ENCODE measurements around the gene SLC12A7.
A peak's percentile ranks its signal among the peaks of the same experiment; 100 is the strongest.
"Not testable (repeated sequence)": the region's sequence is repeated elsewhere in the genome, so short reads cannot be mapped to it uniquely, and the experiment has no call there.

The SLC12A7 gene

DNA sequence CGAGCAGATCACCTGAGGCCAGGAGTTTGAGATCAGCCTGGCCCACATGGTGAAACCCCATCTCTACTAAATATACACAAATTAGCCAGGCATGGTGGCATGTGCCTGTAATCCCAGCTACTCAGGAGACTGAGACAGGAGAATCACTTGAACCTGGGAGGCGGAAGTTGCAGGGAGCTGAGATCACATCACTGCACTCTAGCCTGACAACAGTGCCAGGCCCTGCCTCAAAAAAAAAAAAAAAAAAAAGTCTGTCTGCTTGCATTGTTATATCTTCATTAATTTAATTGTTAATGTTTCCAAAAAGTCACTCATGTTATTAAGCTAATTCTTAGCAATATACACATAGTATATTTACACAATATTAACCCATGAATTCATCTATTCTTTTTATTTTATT, 13.8 kb upstream of the SLC12A7 start:
- not testable (repeated sequence) for DNase-seq (ENCODE audit: low spot score); FAIRE-seq

DNA sequence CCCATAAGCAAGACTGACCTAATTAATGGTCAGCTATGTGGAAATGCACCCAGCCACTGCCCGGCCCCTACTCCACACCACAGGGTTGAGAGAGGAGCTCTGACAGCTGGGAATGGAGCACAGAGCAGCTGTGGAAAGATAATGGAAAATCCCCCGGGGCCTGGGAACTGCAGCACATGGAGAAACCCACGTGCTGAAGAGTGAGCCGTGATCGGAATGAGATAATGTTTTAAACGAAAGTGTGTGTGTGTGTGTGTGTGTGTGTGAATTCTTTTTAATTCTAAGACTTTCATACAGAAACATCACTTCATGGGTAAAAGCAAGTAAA, 13.1 kb upstream of the SLC12A7 start:
- FAIRE-seq (no peak), DNase-seq (ENCODE audit: low spot score) (no peak)

DNA sequence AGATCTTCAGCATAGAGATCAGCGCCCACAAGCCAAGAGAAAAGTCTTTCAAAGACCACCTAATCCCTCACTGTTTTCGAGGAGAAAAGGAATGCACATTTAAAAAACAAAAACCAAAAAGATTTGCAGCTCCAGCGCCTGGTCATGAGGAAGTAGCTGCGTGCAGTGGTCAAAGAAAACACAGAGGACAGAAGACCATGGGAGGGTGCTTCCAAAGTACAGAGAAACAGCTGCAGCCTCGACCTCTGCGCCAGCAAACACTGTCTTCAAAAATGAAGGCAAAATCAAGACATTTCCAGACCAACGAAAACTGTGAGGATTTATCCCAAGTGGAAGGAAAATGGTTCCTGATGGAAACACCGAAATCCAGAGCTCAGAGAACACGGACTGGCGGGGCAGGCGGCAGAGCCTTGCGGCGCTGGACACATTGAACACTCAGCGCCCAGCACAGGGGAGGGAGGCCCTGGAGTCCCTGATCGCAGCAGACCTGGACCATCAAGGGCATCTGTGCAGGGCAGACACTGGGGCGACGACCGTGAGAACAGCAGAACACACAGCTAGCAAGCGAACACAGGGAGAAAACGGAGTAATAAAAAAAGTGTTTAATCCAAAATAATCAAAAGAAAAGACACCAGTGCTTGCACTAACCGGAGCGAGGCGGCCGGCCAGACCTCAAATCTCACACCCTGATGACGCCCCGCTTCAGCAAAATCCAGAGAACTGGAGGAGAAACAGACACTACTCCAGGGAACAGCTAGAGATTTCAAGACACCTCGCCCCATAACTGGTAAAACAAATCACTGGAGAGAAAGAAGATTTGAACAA, 12.6 kb upstream of the SLC12A7 start:
- DNase-seq (ENCODE audit: low spot score) (no peak), FAIRE-seq (no peak)

DNA sequence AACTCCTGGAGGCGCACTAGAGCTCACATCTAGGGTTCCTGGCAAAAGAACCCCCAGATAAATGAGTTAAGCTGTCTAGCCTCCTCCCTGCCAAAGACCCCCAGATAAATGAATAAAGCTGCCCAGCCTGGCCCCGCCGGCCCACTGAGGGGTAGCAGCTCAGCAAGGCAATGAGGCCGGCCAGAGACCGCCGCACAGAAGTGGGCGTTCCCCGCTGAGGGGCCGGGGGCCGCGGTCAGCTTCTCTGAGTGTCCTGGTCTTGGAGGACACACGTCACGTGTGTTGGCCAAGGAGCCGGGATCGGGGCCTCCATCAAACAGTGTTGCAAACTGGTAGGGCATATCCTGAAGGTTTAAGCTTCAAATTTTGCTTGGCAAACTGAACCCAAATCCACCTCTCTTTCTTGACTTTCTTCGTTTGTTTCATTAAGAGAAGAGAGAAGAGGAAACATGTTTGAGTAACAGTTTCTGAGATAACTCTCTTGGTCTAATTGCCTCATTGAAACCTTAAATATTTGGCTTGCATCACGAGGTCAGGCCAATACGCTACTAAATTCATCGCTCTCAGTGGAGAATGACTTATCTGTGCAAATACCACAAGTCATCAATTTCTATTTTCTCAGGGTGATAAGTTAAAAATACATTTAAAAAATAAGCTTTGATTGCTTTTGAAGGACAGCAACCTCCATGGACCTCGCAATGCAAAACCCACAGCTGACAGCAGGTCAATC, 11.7 kb upstream of the SLC12A7 start:
- no peak for FAIRE-seq
- DNase-seq (ENCODE audit: low spot score) = no peak

DNA sequence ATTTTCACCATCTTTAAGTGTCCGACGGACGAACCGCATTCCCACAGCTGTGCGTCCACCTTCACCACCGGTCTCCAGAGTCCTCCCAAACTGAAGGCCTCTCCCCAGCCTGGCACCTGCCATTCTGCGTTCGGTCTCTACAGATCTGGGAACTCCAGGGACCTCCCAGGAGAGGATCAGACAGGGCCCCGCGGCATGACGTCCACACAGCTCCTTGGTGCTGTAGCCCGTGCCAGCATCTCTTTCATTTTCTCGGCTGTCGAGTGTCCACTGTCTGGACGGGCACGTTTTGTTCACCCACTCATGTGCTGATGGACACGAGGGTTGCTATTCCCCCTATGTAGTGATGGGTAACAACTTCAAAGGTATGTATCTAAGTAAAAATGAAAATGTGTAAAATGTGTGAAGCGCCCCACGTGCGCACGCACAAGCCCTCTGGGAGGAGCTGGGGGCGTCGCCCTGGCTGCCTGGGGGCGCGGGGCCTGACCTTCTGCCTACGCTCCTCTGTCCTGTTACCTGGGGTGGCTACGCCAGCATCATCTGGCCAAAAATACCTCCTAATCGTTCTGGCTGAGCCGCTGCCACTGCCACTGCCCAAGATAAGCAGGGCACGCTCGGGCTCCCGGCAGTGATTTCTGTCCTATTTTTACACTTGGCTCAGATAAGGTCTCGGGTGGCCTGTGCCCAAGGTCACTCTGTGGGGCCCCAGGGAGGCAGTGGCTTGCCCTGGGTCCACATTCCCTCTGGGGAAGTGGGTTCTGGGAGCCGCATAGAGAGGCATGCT, 10.8 kb upstream of the SLC12A7 start:
- FAIRE-seq = peak; percentile 61
- DNase-seq (ENCODE audit: low spot score) = no peak

DNA sequence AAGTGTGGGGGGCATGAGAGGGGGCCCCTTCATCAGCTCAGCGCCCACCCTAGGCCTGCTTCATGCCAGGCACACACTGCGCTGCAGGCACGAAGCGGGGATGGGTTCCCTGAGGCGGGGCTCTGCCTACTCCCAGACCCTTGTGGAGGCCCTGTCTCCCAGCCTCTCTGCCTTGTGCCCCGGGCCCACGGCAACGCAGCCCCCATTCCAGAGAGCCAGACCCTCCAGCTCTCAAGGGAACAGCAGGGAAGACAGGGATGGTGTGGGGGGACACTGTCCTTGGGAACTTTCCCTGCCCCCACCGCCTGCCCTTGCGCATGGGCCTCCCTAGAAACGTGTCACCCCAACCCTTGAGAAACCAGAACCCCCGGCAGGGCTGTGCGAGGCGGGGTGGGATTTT, 10.0 kb upstream of the SLC12A7 start:
- DNase-seq (ENCODE audit: low spot score) (no peak), FAIRE-seq (no peak)

DNA sequence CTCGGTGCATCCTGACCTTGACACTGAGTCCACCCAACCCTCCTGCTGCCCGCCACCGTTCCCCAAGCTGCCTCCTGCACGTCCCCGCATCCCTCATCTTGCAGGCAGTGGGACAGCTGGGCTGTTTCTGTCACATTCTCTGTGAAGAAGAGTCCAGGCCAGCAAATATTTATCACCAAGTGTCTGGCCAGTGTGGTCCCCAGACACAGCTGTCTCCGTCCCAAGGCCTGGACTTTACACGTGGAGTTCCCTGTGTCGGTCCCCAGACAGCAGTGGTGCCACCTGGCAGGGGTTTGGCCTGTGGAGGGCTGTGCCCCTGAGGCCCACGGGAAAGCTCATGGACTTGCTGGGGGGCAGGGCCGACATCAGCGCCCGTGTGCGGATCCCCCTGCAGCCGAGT, 9.2 kb upstream of the SLC12A7 start:
- DNase-seq (ENCODE audit: low spot score) = no peak
- peak; percentile 83 for FAIRE-seq

DNA sequence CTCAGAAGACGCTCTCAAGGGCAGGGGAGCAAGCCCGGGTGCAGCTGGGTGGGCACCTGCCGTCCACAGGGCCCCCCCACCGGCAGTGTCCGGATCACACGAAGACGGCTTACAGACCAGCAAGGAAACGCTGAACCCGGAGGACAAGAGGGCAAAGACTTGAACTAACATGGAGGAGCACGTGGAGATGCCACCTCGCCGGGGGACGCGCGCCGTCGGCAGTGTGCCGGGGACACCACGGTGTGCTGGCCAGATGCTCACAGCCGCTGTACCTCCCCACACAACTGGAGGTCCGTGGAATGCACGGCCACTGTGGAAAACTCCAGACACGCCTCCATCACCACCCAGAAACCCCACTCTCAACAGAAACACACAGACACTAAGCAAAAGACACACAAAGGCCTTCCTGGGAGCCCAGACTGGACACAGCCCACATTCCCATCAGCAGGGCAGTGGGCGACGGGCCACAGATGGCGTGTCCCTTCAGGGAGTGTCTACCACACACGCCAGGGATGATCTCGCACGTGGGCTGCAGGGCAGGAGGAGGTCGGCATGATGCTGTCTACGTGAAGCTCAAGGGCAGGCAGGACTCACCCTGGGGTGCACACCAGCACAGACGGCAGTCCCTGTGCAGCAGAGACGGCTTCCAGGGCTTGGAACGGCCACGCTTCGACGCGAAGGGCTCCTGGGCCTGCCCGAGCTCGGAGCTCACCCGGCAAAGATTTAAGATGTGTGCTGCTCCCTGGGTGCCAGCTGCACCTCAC, 8.6 kb upstream of the SLC12A7 start:
- DNase-seq (ENCODE audit: low spot score) (no peak), FAIRE-seq (peak; percentile 81)

DNA sequence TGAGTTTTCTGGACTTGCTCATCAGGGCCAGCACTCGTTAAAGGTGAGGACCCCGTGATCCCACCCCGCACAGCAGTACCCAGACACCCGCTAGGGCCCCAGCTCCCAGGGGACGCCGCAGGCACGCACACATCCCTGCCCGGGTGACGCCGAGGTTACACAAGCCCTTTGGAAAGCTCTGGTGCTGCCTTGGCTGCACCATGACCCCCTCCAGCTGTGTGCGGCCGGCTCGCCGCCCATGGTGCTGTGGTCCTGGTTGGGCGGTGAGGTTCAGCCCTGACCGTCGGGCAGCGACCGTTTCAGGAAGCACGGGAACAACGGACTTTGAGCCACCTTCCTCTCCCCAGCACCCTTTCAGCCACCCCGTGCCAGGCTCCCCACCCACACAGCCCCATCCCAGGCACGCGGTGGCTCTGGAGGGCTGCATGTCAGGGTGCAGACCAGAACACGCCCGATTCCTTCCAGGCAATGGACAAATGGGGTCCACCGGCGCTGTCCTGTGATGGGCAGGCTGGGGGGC, 7.5 kb upstream of the SLC12A7 start:
- DNase-seq (ENCODE audit: low spot score) (no peak), FAIRE-seq (peak; percentile 80)

DNA sequence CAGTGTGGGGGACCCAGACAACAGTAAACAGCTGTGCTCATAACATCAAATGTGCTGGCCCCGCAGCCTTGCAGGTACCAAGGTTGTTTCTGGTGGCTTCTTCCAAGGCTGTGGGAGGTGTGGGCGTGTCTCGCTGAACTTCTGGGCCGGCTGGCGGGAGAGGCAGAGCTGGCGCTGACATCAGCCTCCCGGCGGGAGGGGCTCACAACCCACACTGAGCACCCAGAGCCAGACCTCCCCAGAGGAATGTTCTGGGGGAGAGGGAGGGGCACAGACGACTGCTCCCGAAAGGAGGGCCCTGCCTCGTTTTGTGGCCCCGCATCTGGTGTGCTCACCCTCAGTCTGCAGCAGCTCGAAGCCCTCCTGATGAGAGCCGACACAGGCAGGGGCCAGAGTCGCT, 6.9 kb upstream of the SLC12A7 start:
- FAIRE-seq (peak; percentile 78), DNase-seq (ENCODE audit: low spot score) (peak; percentile 89)

DNA sequence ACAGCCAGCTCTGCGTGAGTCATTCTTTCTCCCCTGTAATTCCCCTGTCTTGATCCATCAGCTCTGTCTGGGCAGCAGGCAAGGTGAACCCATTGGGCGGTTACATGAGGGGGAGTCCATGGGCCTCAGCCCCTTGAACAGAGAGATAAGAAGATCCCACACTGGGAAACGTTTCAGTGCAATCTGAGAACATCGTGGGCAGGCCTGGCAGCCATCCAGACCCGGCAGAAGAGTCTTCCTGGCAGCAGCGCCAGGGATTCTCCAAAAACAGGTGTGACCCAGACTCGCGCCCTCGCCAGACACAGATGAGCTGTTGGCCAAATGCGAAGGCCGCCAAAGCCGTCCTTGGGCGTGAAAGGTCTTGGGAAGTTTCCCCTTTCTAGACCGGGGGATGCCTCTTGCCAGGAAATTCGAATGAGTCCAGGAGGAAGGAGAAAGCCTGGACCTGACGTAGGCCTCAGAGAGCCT, 6.4 kb upstream of the SLC12A7 start:
- peak; percentile 81 for DNase-seq (ENCODE audit: low spot score)

DNA sequence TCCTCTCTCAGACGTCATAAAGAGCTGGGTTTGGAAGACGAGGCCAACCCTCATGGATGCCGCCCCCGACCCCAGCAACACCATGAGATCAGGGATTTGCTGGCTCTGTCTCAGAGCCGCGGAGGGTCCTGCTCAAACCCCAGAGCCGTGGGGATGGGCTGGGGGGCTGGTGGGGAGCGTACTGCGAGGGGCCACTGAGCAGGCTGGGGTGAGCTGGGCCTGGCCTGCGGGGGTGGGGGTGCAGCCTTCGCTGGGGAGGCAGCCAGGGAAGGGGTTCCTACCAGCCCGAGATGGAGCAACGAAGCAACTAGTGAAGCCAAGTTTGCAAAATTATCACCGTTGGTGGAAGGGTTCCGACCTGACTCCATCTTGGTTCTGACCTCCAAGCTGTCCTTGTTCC, 5.1 kb upstream of the SLC12A7 start:
- no peak for FAIRE-seq
- no peak for DNase-seq (ENCODE audit: low spot score)

More for the DNA sequence above, 6.4 kb upstream of the SLC12A7 start:
- peak; percentile 94 for FAIRE-seq

DNA sequence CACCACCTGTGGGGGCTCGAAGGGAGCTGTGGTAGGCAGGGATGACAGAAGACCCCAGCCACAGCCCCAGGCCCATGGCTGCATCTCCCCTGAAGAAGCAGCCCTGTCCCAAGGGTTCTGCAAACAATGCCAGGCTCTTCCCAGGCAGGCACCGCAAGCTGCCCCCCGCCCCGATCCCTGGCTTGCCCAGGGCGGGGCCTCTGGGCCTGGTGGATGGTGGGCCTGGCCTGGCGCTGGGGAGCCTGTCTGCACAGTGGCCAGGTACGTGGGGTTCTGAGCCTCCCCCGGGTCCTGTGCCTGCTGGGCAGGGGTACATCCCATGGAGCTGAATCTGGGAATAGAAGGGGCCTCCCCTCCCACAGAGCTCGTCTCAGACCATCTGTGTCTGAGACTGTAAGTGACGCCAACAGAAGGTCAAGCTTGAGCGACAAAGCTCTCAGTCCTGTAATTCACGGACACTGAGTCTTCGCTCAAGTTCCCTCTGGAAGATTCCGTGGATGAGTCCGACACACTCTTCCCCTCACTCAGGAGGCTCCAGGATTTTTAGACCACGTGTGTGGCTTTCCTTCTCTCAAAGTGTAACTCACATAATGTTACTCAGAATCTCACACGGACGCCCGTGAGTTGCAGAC, 4.4 kb upstream of the SLC12A7 start:
- FAIRE-seq = peak; percentile 27
- DNase-seq (ENCODE audit: low spot score) = no peak

DNA sequence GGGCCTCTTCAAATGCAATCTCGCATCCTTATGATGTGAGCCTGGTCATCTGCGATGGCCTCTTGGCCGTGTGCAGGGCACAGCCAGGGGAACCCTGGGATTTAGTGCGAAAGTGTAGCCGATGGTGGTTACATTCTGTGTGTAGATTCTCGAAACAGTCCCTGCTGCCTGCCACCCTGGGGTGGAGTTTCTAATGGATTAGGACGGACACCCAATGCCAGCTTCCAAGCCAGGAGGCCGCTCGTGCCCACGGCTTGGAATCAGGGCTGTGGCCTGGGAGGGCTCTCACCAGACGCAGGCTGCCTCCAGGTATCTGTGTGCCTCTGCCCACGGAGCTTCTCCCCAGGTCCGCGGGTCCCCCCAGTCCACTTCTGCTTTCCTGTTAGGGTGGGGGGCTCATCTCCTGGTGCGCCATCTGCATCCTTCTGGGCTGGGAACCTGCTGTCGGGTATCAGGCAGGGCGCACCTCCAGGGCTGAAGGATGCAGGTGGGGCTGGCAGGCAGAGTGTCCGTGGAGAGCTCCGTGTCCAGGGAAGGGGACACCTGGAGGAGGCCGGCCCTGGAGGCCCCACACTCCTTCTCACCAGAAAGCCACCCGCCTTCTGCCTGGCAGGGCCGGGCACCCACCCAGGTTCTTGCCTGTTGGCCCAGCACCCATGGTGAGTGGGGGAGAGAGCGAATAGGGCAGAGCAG, 3.4 kb upstream of the SLC12A7 start:
- DNase-seq (ENCODE audit: low spot score) (no peak), FAIRE-seq (peak; percentile 20)

DNA sequence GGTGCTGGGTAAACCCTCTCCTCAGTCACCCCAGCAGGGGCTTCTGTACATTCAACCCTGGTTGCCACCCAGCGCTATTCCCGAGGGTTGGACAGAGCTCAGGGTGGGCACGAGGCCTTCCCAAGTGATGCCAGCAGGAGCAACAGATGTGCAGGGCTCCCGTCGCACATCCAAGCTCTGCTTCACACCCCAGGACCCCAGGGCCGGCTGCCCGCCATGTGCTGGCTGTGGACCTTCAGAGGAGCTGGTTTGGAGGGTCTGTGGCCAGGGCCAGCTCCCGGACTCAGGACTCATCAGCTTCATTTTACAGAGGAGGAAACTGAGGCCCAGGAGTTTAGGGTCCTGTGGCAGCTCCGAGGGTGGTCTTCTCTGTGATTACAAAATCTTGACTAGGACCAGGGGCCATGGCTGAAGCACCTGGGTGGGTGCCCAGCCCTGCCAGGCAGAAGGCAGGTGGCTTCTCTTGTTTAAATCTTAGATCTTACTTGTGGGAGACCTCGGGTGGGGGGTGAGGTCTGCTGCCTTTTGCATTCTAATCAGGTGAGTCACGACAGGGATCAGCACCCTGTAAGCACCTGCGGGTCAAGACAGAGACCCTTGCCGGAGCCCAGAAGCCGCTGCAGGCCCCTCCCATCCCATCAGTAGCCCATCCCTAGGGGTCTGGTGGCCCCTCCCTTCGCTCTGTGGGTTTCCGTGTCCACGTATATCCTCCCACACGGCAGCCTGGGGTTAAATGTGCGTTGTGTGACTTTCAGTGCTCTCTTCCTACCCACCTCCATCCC, 2.1 kb upstream of the SLC12A7 start:
- DNase-seq (ENCODE audit: low spot score) (peak; percentile 74), FAIRE-seq (peak; percentile 74)

DNA sequence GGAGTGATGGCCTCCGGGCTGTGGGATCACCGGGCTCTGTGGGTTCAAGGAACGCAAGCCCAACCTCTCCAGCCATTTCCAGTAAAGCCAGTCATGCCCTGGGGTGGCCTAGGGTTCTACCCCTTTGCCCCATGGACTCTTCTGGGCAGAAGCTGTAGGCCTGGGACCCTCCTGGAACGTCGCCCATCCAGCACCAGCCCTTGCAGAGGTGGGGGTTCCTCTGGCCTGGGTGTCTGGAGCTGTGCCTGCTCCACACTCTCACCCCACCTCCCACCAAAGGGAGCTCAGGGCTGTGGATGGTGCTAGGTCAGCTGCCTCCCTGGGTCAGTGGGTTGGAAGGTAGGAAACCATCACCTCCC, 1.4 kb upstream of the SLC12A7 start:
- no peak for FAIRE-seq

DNA sequence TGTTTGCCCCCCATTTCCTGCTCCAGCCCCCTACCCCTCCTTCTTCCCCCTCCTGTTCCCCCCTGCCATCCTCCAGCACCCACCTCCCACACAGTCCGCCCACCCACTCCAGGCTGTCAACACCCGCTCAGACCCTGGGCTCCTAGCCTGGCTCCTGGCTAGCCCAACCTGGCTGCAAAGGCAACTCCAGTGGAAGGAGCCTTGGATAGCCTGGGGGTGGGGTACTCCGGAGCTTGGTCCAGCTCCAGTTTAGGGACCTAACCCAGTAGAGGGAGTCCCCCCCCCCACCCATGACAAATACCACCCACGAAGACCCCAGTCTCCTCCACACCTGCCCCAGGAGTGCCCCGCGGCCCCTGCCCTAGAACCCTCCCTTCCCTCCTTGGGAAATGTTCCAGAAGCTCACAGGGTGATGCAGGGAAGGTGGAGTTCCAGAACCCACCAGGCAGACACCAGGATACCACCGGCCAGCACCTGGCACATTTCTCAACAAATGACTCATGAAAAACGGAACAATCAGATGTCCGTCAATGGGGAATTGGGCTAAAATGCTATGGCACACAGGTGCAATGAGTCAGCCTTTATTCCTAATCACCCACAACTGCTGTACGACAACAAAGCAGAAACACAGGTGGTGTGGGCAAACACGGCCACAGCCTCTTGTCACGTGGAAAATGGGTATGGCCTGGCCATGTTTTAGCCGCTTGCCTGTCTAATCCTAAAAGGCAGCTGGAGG, 901 bp upstream of the SLC12A7 start:
- peak; percentile 99 for FAIRE-seq
- DNase-seq (ENCODE audit: low spot score) = peak; percentile 96

More for the DNA sequence above, 1.4 kb upstream of the SLC12A7 start:
- peak; percentile 39 for DNase-seq (ENCODE audit: low spot score)

DNA sequence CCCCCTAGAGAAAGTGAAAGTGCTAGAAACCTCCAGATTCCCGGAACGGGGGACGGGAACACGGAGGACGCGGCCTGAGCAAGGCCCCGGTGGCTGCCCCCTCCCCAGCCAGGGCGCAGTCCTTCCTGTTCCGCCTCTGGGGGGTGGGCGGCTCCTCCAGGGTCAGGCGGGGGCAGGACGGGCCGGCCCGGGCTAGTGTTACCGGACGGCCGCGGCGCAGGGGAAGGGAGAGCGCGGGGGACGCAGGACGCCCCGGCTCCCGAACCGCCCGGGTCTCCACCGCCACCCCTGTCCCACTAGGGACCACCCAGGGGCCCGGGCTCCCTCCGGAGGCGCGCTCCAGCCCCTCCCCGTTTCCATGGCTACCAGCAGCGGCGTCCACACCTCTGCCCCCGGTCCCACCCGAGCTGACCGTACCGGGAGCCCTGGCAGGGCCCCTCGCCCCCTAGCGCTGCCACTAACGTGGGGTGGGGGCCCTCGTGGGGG, 579 bp downstream of the SLC12A7 start:
- DNase-seq (ENCODE audit: low spot score) (peak; percentile 68), FAIRE-seq (no peak)
